WTC11 (cell line): Measurements from ENCODE around the gene TNIP1. TPM values are rescaled to one million over a fixed set of nuclear protein-coding genes. Genes with fewer than 3 reads are reported as not detected.

ENCODE experiments used
- ATAC-seq: fragments of 200-7000 bp; cut with Tn5 transposase; 2 replicates; pipeline ENCODE4 v1.10.0; 2021; ENCODE audit warnings: mild to moderate bottlenecking, moderate library complexity
- CTCF ChIA-PET: fragments of 300-600 bp; sonication (Branson Sonifier 250); formaldehyde crosslinking; loops from one replicate; lab custom pipeline; 2021; ENCODE audit warnings: antibody characterized with exemption; lab: Charles Lee
- POLR2A ChIA-PET: fragments of 350-600 bp; sonication (Branson Sonifier 250); formaldehyde crosslinking; loops from one replicate; lab custom pipeline; 2021; ENCODE audit warnings: antibody characterized with exemption; lab: Charles Lee
- DNase-seq: peaks from one replicate; pipeline ENCODE4 v3.0.0; 2021; ENCODE audit warnings: low spot score
- H3K27ac Mint-ChIP-seq: 2 replicates; pipeline ENCODE4 v1.8.0; 2021; ENCODE audit warnings: mixed read lengths
- H3K27me3 Mint-ChIP-seq: 2 replicates; pipeline ENCODE4 v1.8.0; 2021; ENCODE audit warnings: low read depth, mild to moderate bottlenecking, moderate library complexity, mixed read lengths
- H3K36me3 Mint-ChIP-seq: 2 replicates; pipeline ENCODE4 v1.8.0; 2021; ENCODE audit warnings: mixed read lengths
- H3K4me1 Mint-ChIP-seq: 2 replicates; pipeline ENCODE4 v1.8.0; 2022; ENCODE audit warnings: mixed read lengths
- H3K4me3 Mint-ChIP-seq: 2 replicates; pipeline ENCODE4 v1.8.0; 2021; ENCODE audit warnings: mild to moderate bottlenecking, moderate library complexity, mixed read lengths
- H3K9me3 Mint-ChIP-seq: 2 replicates; pipeline ENCODE4 v1.8.0; 2021; ENCODE audit warnings: mixed read lengths
- AFF4 ChIP-seq: sonication (generic); formaldehyde crosslinking; IDR thresholded peaks from 2 replicates; pipeline ENCODE4 v1.8.1; 2023; ENCODE audit warnings: mild to moderate bottlenecking, missing genetic modification reagents, borderline replicate concordance
- ATF6 ChIP-seq: sonication (generic); formaldehyde crosslinking; IDR thresholded peaks from 2 replicates; pipeline ENCODE4 v1.8.1; 2023; ENCODE audit warnings: mild to moderate bottlenecking, missing genetic modification reagents
- IRF1 ChIP-seq: sonication (generic); formaldehyde crosslinking; IDR thresholded peaks from 2 replicates; pipeline ENCODE4 v1.8.0; 2023; ENCODE audit warnings: missing genetic modification reagents
- IRF2 ChIP-seq: sonication (generic); formaldehyde crosslinking; IDR thresholded peaks from 2 replicates; pipeline ENCODE4 v1.8.0; 2022; ENCODE audit warnings: low read depth, missing genetic modification reagents, borderline replicate concordance
- MYBL2 ChIP-seq: sonication (generic); formaldehyde crosslinking; IDR thresholded peaks from 2 replicates; pipeline ENCODE4 v1.8.1; 2023; ENCODE audit warnings: mild to moderate bottlenecking, moderate library complexity, missing genetic modification reagents
- RORB ChIP-seq: fragments of 250-450 bp; sonication (Bioruptor Pico); IDR thresholded peaks from 2 replicates; pipeline ENCODE4 v1.9.0; 2021; ENCODE audit warnings: mild to moderate bottlenecking
- SOX15 ChIP-seq: fragments of 250-450 bp; sonication (Bioruptor Pico); IDR thresholded peaks from 2 replicates; pipeline ENCODE4 v1.9.0; 2021; ENCODE audit warnings: mild to moderate bottlenecking
- ZNF423 ChIP-seq: fragments of 250-450 bp; sonication (Bioruptor Pico); IDR thresholded peaks from 2 replicates; pipeline ENCODE4 v2.1.2; 2022; ENCODE audit warnings: mild to moderate bottlenecking, moderate library complexity
- ZNF512 ChIP-seq: sonication (generic); formaldehyde crosslinking; IDR thresholded peaks from 2 replicates; pipeline ENCODE4 v1.8.1; 2022; ENCODE audit warnings: missing genetic modification reagents, borderline replicate concordance
- ZNF532 ChIP-seq: fragments of 250-450 bp; sonication (Bioruptor Pico); IDR thresholded peaks from 2 replicates; pipeline ENCODE4 v1.9.0; 2021; ENCODE audit warnings: mild to moderate bottlenecking, borderline replicate concordance
- total RNA-seq: library from RNA; stranded (reverse); gene quantifications from 3 replicates; pipeline ENCODE4 v1.2.3, GENCODE V29; 2021
- TF ChIP-seq, protein P1 (sequence below): sonication (generic); formaldehyde crosslinking; IDR thresholded peaks from 2 replicates; pipeline ENCODE4 v1.8.0; 2023; ENCODE audit warnings: mild to moderate bottlenecking, missing genetic modification reagents
- TF ChIP-seq, protein P2 (sequence below): sonication (generic); formaldehyde crosslinking; IDR thresholded peaks from 2 replicates; pipeline ENCODE4 v1.8.1; 2022; ENCODE audit warnings: mild to moderate bottlenecking, moderate library complexity, missing genetic modification reagents
- TF ChIP-seq, protein P3 (sequence below): sonication (generic); formaldehyde crosslinking; IDR thresholded peaks from 2 replicates; pipeline ENCODE4 v1.8.0; 2022; ENCODE audit warnings: mild to moderate bottlenecking, missing genetic modification reagents
- TF ChIP-seq, protein P4 (sequence below): sonication (generic); formaldehyde crosslinking; IDR thresholded peaks from 2 replicates; pipeline ENCODE4 v1.8.1; 2022; ENCODE audit warnings: low read depth, mild to moderate bottlenecking, moderate library complexity, missing genetic modification reagents, borderline replicate concordance

TNIP1 gene
- total RNA-seq, 1 experiment from 2014 or later: 41.1 TPM

DNA sequence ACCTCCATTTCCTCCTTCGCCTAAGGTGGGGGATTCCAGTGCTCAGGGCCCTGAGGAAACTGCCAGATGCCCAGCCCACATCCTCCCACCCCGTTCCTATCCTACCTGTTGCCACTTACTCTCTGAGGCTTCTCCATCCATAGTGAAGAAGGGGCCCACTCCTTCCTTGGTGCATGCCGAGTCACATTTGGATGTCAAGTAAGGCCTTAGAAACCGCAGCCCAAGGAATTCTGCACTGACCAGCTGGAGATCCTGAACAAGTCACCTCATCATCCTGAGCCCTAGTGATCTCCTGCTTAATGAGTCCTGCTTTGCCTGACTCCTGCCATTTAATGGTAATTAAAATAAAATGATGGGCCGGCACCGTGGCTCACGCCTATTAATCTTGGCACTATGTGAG lies 6.7 kb upstream of the TNIP1 start (continued):
- TF ChIP-seq, protein P1, sequence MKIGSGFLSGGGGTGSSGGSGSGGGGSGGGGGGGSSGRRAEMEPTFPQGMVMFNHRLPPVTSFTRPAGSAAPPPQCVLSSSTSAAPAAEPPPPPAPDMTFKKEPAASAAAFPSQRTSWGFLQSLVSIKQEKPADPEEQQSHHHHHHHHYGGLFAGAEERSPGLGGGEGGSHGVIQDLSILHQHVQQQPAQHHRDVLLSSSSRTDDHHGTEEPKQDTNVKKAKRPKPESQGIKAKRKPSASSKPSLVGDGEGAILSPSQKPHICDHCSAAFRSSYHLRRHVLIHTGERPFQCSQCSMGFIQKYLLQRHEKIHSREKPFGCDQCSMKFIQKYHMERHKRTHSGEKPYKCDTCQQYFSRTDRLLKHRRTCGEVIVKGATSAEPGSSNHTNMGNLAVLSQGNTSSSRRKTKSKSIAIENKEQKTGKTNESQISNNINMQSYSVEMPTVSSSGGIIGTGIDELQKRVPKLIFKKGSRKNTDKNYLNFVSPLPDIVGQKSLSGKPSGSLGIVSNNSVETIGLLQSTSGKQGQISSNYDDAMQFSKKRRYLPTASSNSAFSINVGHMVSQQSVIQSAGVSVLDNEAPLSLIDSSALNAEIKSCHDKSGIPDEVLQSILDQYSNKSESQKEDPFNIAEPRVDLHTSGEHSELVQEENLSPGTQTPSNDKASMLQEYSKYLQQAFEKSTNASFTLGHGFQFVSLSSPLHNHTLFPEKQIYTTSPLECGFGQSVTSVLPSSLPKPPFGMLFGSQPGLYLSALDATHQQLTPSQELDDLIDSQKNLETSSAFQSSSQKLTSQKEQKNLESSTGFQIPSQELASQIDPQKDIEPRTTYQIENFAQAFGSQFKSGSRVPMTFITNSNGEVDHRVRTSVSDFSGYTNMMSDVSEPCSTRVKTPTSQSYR (CRISPR knock-in tag): no peak
- TF ChIP-seq, protein P2, sequence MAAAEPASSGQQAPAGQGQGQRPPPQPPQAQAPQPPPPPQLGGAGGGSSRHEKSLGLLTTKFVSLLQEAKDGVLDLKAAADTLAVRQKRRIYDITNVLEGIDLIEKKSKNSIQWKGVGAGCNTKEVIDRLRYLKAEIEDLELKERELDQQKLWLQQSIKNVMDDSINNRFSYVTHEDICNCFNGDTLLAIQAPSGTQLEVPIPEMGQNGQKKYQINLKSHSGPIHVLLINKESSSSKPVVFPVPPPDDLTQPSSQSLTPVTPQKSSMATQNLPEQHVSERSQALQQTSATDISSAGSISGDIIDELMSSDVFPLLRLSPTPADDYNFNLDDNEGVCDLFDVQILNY: no peak
- TF ChIP-seq, protein P3, sequence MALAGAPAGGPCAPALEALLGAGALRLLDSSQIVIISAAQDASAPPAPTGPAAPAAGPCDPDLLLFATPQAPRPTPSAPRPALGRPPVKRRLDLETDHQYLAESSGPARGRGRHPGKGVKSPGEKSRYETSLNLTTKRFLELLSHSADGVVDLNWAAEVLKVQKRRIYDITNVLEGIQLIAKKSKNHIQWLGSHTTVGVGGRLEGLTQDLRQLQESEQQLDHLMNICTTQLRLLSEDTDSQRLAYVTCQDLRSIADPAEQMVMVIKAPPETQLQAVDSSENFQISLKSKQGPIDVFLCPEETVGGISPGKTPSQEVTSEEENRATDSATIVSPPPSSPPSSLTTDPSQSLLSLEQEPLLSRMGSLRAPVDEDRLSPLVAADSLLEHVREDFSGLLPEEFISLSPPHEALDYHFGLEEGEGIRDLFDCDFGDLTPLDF (CRISPR knock-in tag): no peak
- TF ChIP-seq, protein P4, sequence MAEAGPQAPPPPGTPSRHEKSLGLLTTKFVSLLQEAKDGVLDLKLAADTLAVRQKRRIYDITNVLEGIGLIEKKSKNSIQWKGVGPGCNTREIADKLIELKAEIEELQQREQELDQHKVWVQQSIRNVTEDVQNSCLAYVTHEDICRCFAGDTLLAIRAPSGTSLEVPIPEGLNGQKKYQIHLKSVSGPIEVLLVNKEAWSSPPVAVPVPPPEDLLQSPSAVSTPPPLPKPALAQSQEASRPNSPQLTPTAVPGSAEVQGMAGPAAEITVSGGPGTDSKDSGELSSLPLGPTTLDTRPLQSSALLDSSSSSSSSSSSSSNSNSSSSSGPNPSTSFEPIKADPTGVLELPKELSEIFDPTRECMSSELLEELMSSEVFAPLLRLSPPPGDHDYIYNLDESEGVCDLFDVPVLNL (CRISPR knock-in tag): no peak
- TF ChIP-seq, all 79 proteins: peak for 0

DNA sequence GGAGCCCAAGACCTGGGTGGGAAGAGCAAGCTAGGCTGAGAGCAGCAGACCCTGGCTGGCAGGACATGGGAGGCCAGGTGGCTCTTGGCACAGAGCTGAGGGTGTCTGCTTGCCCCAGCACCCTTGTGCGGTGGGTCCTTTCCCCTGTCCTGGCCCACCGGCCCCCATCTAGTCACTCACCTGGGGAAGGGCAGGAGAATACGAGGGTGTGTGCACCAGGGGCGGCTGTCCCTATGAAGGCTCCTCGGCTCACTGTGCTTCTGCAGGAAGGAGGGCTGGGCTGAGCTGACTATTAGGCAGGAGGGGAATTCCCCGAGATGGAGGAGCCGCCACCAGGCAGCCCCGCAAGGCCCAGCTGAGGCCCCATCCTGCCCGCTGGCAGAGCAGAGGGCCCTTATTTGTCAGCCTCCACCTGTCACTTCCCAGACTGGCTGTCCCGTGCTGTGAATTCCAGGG lies 6.1 kb upstream of the TNIP1 start:
- POLR2A ChIA-PET: no interaction called here
- Mint-ChIP-seq H3K4me3 (no peak overlapping the region), H3K4me1 (peaks cover 13% of the 10 kb centered on the region), H3K27me3 (no peaks in the 10 kb centered on the region), H3K36me3 (no peaks in the 10 kb centered on the region), H3K9me3 (no peaks in the 10 kb centered on the region), H3K27ac (no peak overlapping the region)
- ATAC-seq: no peak
- DNase-seq: no peak
- CTCF ChIA-PET: interaction anchor here (0.6 to 1.8 kb wide), 5 partner anchors 23 to 39 kb away, joined by 3 to 7 read pairs (median 4); no protein-coding TSS in a partner anchor
- TF ChIP-seq SOX15 (CRISPR knock-in tag) (no peak), MYBL2 (no peak), RORB (CRISPR knock-in tag) (no peak), ZNF423 (CRISPR knock-in tag) (no peak), ZNF532 (CRISPR knock-in tag) (no peak), ATF6 (CRISPR knock-in tag) (no peak), IRF1 (CRISPR knock-in tag) (no peak), ZNF512 (no peak), AFF4 (no peak), IRF2 (CRISPR knock-in tag) (no peak)
- TF ChIP-seq, protein P3 (CRISPR knock-in tag): no peak
